Activated CD4-positive, alpha-beta memory T cell treated with anti-CD3 and anti-CD28 coated beads, Interleukin-2, amount 10 ng/mL, durations not matched to agents 7 days and 5 days (primary cell): ENCODE measurements around the gene GALNT10. TPM values are rescaled to one million over a fixed set of nuclear protein-coding genes. Genes with fewer than 3 reads are reported as not detected.
"Not testable (repeated sequence)": the region's sequence is repeated elsewhere in the genome, so short reads cannot be mapped to it uniquely, and the experiment has no call there.

Experiments used
- CTCF ChIA-PET: fragments of 350-600 bp; sonication (Branson Sonifier 250); formaldehyde crosslinking; loops from one replicate; lab custom pipeline; 2021; ENCODE audit warnings: antibody characterized with exemption, inconsistent platforms; lab: Charles Lee
- POLR2A ChIA-PET: fragments of 350-600 bp; sonication (Branson Sonifier 250); formaldehyde crosslinking; loops from one replicate; lab custom pipeline; 2021; ENCODE audit warnings: antibody characterized with exemption; lab: Charles Lee
- DNase-seq: peaks from one replicate; pipeline ENCODE4 v3.0.0-alpha.2; 2020
- H3K27ac Mint-ChIP-seq: one replicate; pipeline ENCODE4 v1.8.0; 2021; ENCODE audit warnings: mild to moderate bottlenecking, mixed read lengths
- H3K27me3 Mint-ChIP-seq: one replicate; pipeline ENCODE4 v1.8.0; 2021; ENCODE audit warnings: mixed read lengths
- H3K36me3 Mint-ChIP-seq: one replicate; pipeline ENCODE4 v1.8.0; 2021; ENCODE audit warnings: low read depth, mixed read lengths
- H3K4me1 Mint-ChIP-seq: one replicate; pipeline ENCODE4 v1.8.0; 2021; ENCODE audit warnings: mixed read lengths
- H3K4me3 Mint-ChIP-seq: one replicate; pipeline ENCODE4 v1.8.0; 2021; ENCODE audit warnings: mild to moderate bottlenecking, mixed read lengths
- H3K9me3 Mint-ChIP-seq: one replicate; pipeline ENCODE4 v1.8.0; 2021; ENCODE audit warnings: mixed read lengths
- total RNA-seq, 2 experiments: library from RNA; stranded (reverse); gene quantifications; one replicate each; pipeline ENCODE4 v1.2.3, GENCODE V29; 2021

Gene GALNT10
- total RNA-seq, 2 experiments from 2014 or later = 38.6 to 40.4 TPM

GRCh38 chr5:154346427-154346826 is 155.9 kb downstream of the GALNT10 start:
- H3K9me3 Mint-ChIP-seq = no peaks in the 10 kb centered on the region
- H3K4me3 Mint-ChIP-seq = no peak overlapping the region
- CTCF ChIA-PET = no interaction called here
- POLR2A ChIA-PET = no interaction called here
- H3K36me3 Mint-ChIP-seq = peaks cover 5% of the 10 kb centered on the region
- H3K27ac Mint-ChIP-seq = no peak overlapping the region
- no peaks in the 10 kb centered on the region for H3K27me3 Mint-ChIP-seq
- peaks cover 12% of the 10 kb centered on the region for H3K4me1 Mint-ChIP-seq
- no peak for DNase-seq

- DNase-seq = no peak
- Mint-ChIP-seq H3K27me3 (no peaks in the 10 kb centered on the region), H3K4me3 (no peak overlapping the region), H3K36me3 (peaks cover 13% of the 10 kb centered on the region), H3K9me3 (no peaks in the 10 kb centered on the region), H3K4me1 (peaks cover 31% of the 10 kb centered on the region), H3K27ac (no peak overlapping the region)
- ChIA-PET POLR2A (no interaction called here), CTCF (no interaction called here)
Observed at GRCh38 chr5:154349626-154350264, 159.2 kb downstream of the GALNT10 start.

GRCh38 chr5:154351141-154351540 is 160.6 kb downstream of the GALNT10 start:
- Mint-ChIP-seq H3K36me3 (peaks cover 8% of the 10 kb centered on the region), H3K4me3 (no peak overlapping the region), H3K4me1 (peaks cover 39% of the 10 kb centered on the region), H3K9me3 (no peaks in the 10 kb centered on the region), H3K27ac (no peak overlapping the region), H3K27me3 (no peaks in the 10 kb centered on the region)
- DNase-seq = no peak
- POLR2A ChIA-PET = no interaction called here
- CTCF ChIA-PET = no interaction called here

GRCh38 chr5:154351566-154351965 is 161.0 kb downstream of the GALNT10 start:
- H3K9me3 Mint-ChIP-seq = no peaks in the 10 kb centered on the region
- H3K4me1 Mint-ChIP-seq = peaks cover 43% of the 10 kb centered on the region
- peaks cover 8% of the 10 kb centered on the region for H3K36me3 Mint-ChIP-seq
- ChIA-PET POLR2A (no interaction called here), CTCF (no interaction called here)
- DNase-seq = no peak
- H3K27me3 Mint-ChIP-seq = no peaks in the 10 kb centered on the region
- H3K27ac Mint-ChIP-seq = no peak overlapping the region
- no peak overlapping the region for H3K4me3 Mint-ChIP-seq

GRCh38 chr5:154352960-154353548 is 162.5 kb downstream of the GALNT10 start:
- no peak overlapping the region for H3K4me3 Mint-ChIP-seq
- CTCF ChIA-PET = no interaction called here
- no peaks in the 10 kb centered on the region for H3K27me3 Mint-ChIP-seq
- no peak overlapping the region for H3K27ac Mint-ChIP-seq
- no peaks in the 10 kb centered on the region for H3K9me3 Mint-ChIP-seq
- POLR2A ChIA-PET = no interaction called here
- peaks cover 8% of the 10 kb centered on the region for H3K36me3 Mint-ChIP-seq
- DNase-seq = no peak
- peaks cover 44% of the 10 kb centered on the region for H3K4me1 Mint-ChIP-seq

GRCh38 chr5:154355129-154355611 is 164.6 kb downstream of the GALNT10 start:
- peaks cover 8% of the 10 kb centered on the region for H3K36me3 Mint-ChIP-seq
- H3K4me3 Mint-ChIP-seq = no peak overlapping the region
- DNase-seq = no peak
- POLR2A ChIA-PET = no interaction called here
- H3K9me3 Mint-ChIP-seq = no peaks in the 10 kb centered on the region
- H3K27me3 Mint-ChIP-seq = no peaks in the 10 kb centered on the region
- H3K27ac Mint-ChIP-seq = no peak overlapping the region
- H3K4me1 Mint-ChIP-seq = peaks cover 44% of the 10 kb centered on the region
- CTCF ChIA-PET = no interaction called here

GRCh38 chr5:154356020-154356655 is 165.6 kb downstream of the GALNT10 start:
- CTCF ChIA-PET = interaction anchor here (1.0 kb wide), 1 partner anchor 283 kb away, joined by 3 read pairs; no protein-coding TSS in a partner anchor
- no peaks in the 10 kb centered on the region for H3K9me3 Mint-ChIP-seq

GRCh38 chr5:154356958-154357357 is 166.4 kb downstream of the GALNT10 start:
- no peak for DNase-seq
- Mint-ChIP-seq H3K27ac (no peak overlapping the region), H3K9me3 (no peaks in the 10 kb centered on the region), H3K36me3 (peaks cover 5% of the 10 kb centered on the region), H3K4me3 (no peak overlapping the region), H3K4me1 (peaks cover 34% of the 10 kb centered on the region), H3K27me3 (no peaks in the 10 kb centered on the region)
- POLR2A ChIA-PET = no interaction called here
- CTCF ChIA-PET = no interaction called here

More at GRCh38 chr5:154356020-154356655, 165.6 kb downstream of the GALNT10 start:
- no peak for DNase-seq
- POLR2A ChIA-PET = no interaction called here
- Mint-ChIP-seq H3K27ac (no peak overlapping the region), H3K4me3 (no peak overlapping the region), H3K4me1 (peaks cover 42% of the 10 kb centered on the region), H3K36me3 (peaks cover 8% of the 10 kb centered on the region), H3K27me3 (no peaks in the 10 kb centered on the region)

- Mint-ChIP-seq H3K27me3 (no peaks in the 10 kb centered on the region), H3K4me3 (no peak overlapping the region), H3K27ac (no peak overlapping the region), H3K9me3 (no peaks in the 10 kb centered on the region), H3K4me1 (peaks cover 27% of the 10 kb centered on the region), H3K36me3 (peaks cover 5% of the 10 kb centered on the region)
- POLR2A ChIA-PET = no interaction called here
- DNase-seq = no peak
- CTCF ChIA-PET = no interaction called here
Observed at GRCh38 chr5:154358516-154359220, 168.1 kb downstream of the GALNT10 start.

- H3K27me3 Mint-ChIP-seq = no peaks in the 10 kb centered on the region
- POLR2A ChIA-PET = no interaction called here
- H3K9me3 Mint-ChIP-seq = no peaks in the 10 kb centered on the region
- CTCF ChIA-PET = no interaction called here
- no peaks in the 10 kb centered on the region for H3K36me3 Mint-ChIP-seq
- H3K27ac Mint-ChIP-seq = no peak overlapping the region
- H3K4me3 Mint-ChIP-seq = no peak overlapping the region
- peaks cover 22% of the 10 kb centered on the region for H3K4me1 Mint-ChIP-seq
- DNase-seq = no peak
Observed at GRCh38 chr5:154359221-154359573, 168.7 kb downstream of the GALNT10 start.

- DNase-seq, H3K27ac Mint-ChIP-seq, H3K4me3 Mint-ChIP-seq, H3K9me3 Mint-ChIP-seq, POLR2A ChIA-PET, H3K27me3 Mint-ChIP-seq, CTCF ChIA-PET, H3K36me3 Mint-ChIP-seq: not testable (repeated sequence)
- H3K4me1 Mint-ChIP-seq = peaks cover 15% of the 10 kb centered on the region
Observed at GRCh38 chr5:154360241-154360640, 169.7 kb downstream of the GALNT10 start.

GRCh38 chr5:154363411-154363810 is 172.9 kb downstream of the GALNT10 start:
- Mint-ChIP-seq H3K27me3 (no peaks in the 10 kb centered on the region), H3K4me3 (no peak overlapping the region), H3K36me3 (no peaks in the 10 kb centered on the region), H3K9me3 (no peaks in the 10 kb centered on the region), H3K4me1 (no peaks in the 10 kb centered on the region), H3K27ac (no peak overlapping the region)
- no peak for DNase-seq
- CTCF ChIA-PET = interaction anchor here (1.0 kb wide), 1 partner anchor 291 kb away, joined by 3 read pairs; no protein-coding TSS in a partner anchor
- POLR2A ChIA-PET = no interaction called here

GRCh38 chr5:154364771-154365170 is 174.2 kb downstream of the GALNT10 start:
- H3K4me1 Mint-ChIP-seq = no peaks in the 10 kb centered on the region
- no peaks in the 10 kb centered on the region for H3K27me3 Mint-ChIP-seq
- CTCF ChIA-PET = no interaction called here
- H3K36me3 Mint-ChIP-seq = no peaks in the 10 kb centered on the region
- POLR2A ChIA-PET = no interaction called here
- no peak overlapping the region for H3K4me3 Mint-ChIP-seq
- no peak for DNase-seq
- no peak overlapping the region for H3K27ac Mint-ChIP-seq
- H3K9me3 Mint-ChIP-seq = no peaks in the 10 kb centered on the region
